HG02571 (cell line): ENCODE measurements around the gene ACTR2.
"Not testable (repeated sequence)": the region's sequence is repeated elsewhere in the genome, so short reads cannot be mapped to it uniquely, and the experiment has no call there.

ENCODE experiments used
- ATAC-seq: cut with Tn5 transposase; IDR thresholded peaks from one replicate; pipeline ENCODE4 v1.9.1; 2021; ENCODE audit warnings: mild to moderate bottlenecking, moderate library complexity; ENCODE audit not compliant: unreplicated experiment

Gene ACTR2

GRCh38 chr2:65227020-65227455 is 593 bp upstream of the ACTR2 start:
- peak; percentile 10 for ATAC-seq

GRCh38 chr2:65228263-65228750 is 676 bp downstream of the ACTR2 start:
- peak; percentile 35 for ATAC-seq

GRCh38 chr2:65231121-65231520 is 3.5 kb downstream of the ACTR2 start:
- no peak for ATAC-seq

- ATAC-seq: no peak
Observed at GRCh38 chr2:65231892-65232477, 4.4 kb downstream of the ACTR2 start.

GRCh38 chr2:65232636-65233035 is 5.0 kb downstream of the ACTR2 start:
- no peak for ATAC-seq

GRCh38 chr2:65240657-65241056 is 13.0 kb downstream of the ACTR2 start:
- no peak for ATAC-seq

- ATAC-seq: not testable (repeated sequence)
Observed at GRCh38 chr2:65244452-65244851, 16.8 kb downstream of the ACTR2 start.

- no peak for ATAC-seq
Observed at GRCh38 chr2:65252640-65253039, 25.0 kb downstream of the ACTR2 start.

- ATAC-seq: no peak
Observed at GRCh38 chr2:65255356-65255755, 27.7 kb downstream of the ACTR2 start.

- ATAC-seq: no peak
Observed at GRCh38 chr2:65256054-65256453, 28.4 kb downstream of the ACTR2 start.

- not testable (repeated sequence) for ATAC-seq
Observed at GRCh38 chr2:65257866-65258265, 30.2 kb downstream of the ACTR2 start.

- no peak for ATAC-seq
Observed at GRCh38 chr2:65261676-65262075, 34.0 kb downstream of the ACTR2 start.

- ATAC-seq: no peak
Observed at GRCh38 chr2:65263262-65263661, 35.6 kb downstream of the ACTR2 start.

GRCh38 chr2:65263986-65264385 is 36.4 kb downstream of the ACTR2 start:
- ATAC-seq: no peak

GRCh38 chr2:65264821-65265670 is 37.4 kb downstream of the ACTR2 start:
- no peak for ATAC-seq

GRCh38 chr2:65265671-65266045 is 38.0 kb downstream of the ACTR2 start:
- ATAC-seq: no peak

- no peak for ATAC-seq
Observed at GRCh38 chr2:65267008-65267407, 39.4 kb downstream of the ACTR2 start.

- no peak for ATAC-seq
Observed at GRCh38 chr2:65268957-65269356, 41.3 kb downstream of the ACTR2 start.

GRCh38 chr2:65273344-65273743 is 45.7 kb downstream of the ACTR2 start:
- ATAC-seq: no peak

- no peak for ATAC-seq
Observed at GRCh38 chr2:65275141-65275915, 47.7 kb downstream of the ACTR2 start.

- no peak for ATAC-seq
Observed at GRCh38 chr2:65276609-65277008, 49.0 kb downstream of the ACTR2 start.
